ENCODE measurements around the gene FCGR3A.

FCGR3A gene

GRCh38 chr1:161499099-161500039, 50.2 kb downstream of the FCGR3A start:
- no peak for DNase-seq

GRCh38 chr1:161498646-161499045, 51.0 kb downstream of the FCGR3A start:
- no peak for DNase-seq

- no peak for DNase-seq
Observed at GRCh38 chr1:161497961-161498360, 51.7 kb downstream of the FCGR3A start.

GRCh38 chr1:161495490-161495889, 54.1 kb downstream of the FCGR3A start:
- no peak for DNase-seq

GRCh38 chr1:161494091-161494735, 55.4 kb downstream of the FCGR3A start:
- no peak for DNase-seq

- no peak for DNase-seq
Observed at GRCh38 chr1:161492827-161493226, 56.8 kb downstream of the FCGR3A start.
